Ishikawa (cell line): ENCODE measurements around the gene APLF.

ENCODE experiments used
- CEBPB ChIP-seq: IDR thresholded peaks from 2 replicates; pipeline ENCODE4 v1.6.1; 2012
- CREB1 ChIP-seq: IDR thresholded peaks from 2 replicates; pipeline ENCODE4 v1.6.1; 2012; ENCODE audit warnings: low read depth
- EGR1 ChIP-seq: IDR thresholded peaks from 2 replicates; pipeline ENCODE4 v1.6.1; 2012
- EP300 ChIP-seq: IDR thresholded peaks from 2 replicates; pipeline ENCODE4 v1.6.1; 2012; ENCODE audit warnings: borderline replicate concordance
- FOXM1 ChIP-seq: IDR thresholded peaks from 2 replicates; pipeline ENCODE4 v1.6.1; 2012; ENCODE audit warnings: low read depth, borderline replicate concordance
- NFIC ChIP-seq: IDR thresholded peaks from 2 replicates; pipeline ENCODE4 v1.6.1; 2012
- RAD21 ChIP-seq: IDR thresholded peaks from 2 replicates; pipeline ENCODE4 v1.6.1; 2012; ENCODE audit warnings: low read depth
- TAF1 ChIP-seq: IDR thresholded peaks from 2 replicates; pipeline ENCODE4 v1.6.1; 2012; ENCODE audit warnings: low read depth, mild to moderate bottlenecking
- TCF12 ChIP-seq: IDR thresholded peaks from 2 replicates; pipeline ENCODE4 v1.6.1; 2012; ENCODE audit warnings: low read depth
- TEAD4 ChIP-seq: IDR thresholded peaks from 2 replicates; pipeline ENCODE4 v1.6.1; 2012
- YY1 ChIP-seq: IDR thresholded peaks from 2 replicates; pipeline ENCODE4 v1.6.1; 2012; ENCODE audit warnings: low read depth
- ZBTB7A ChIP-seq: IDR thresholded peaks from 2 replicates; pipeline ENCODE4 v1.6.1; 2012; ENCODE audit warnings: low read depth
- TF ChIP-seq, protein P1 (sequence below): IDR thresholded peaks from 2 replicates; pipeline ENCODE4 v1.6.1; 2012
- TF ChIP-seq, protein P2 (sequence below): IDR thresholded peaks from 2 replicates; pipeline ENCODE4 v1.6.1; 2012; ENCODE audit warnings: low read depth, mild to moderate bottlenecking
- TF ChIP-seq, protein P3 (sequence below): IDR thresholded peaks from 2 replicates; pipeline ENCODE4 v1.6.1; 2012

Gene APLF

DNA sequence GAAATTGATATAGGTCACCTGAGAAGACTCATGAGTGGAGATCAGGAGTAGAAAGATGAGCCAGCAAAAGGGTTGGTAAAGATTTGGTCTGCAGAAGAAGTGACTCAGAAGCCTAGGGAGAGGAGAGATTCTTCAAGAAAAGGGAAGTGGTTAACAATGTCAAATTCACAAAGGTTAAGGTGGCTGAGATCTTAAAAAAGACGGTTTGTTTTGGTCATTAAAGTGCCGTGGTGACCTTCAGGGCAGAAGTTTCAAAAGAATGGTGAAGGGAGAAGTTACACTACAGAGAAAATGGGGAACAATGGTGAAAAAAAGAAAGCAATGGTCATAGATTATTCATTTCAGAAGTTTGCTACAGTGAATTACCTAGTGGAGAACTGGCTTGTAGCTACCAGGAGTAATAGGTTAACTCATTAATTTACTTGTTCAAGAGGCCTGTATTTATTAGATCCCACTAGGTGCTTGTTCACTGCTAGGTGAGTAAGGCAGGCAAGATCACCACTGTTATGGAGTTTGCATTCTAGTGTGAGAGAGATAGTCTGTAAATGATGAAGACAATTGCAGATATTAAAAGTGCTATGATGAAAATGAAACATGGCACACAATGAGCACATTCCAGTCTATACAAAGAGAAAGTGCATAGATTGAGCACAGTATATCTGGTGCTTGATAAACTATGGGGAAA lies 43.3 kb upstream of the APLF start:
- TF ChIP-seq RAD21 (no peak), NFIC (no peak)
- TF ChIP-seq, protein P1, sequence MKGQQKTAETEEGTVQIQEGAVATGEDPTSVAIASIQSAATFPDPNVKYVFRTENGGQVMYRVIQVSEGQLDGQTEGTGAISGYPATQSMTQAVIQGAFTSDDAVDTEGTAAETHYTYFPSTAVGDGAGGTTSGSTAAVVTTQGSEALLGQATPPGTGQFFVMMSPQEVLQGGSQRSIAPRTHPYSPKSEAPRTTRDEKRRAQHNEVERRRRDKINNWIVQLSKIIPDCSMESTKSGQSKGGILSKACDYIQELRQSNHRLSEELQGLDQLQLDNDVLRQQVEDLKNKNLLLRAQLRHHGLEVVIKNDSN = no peak

DNA sequence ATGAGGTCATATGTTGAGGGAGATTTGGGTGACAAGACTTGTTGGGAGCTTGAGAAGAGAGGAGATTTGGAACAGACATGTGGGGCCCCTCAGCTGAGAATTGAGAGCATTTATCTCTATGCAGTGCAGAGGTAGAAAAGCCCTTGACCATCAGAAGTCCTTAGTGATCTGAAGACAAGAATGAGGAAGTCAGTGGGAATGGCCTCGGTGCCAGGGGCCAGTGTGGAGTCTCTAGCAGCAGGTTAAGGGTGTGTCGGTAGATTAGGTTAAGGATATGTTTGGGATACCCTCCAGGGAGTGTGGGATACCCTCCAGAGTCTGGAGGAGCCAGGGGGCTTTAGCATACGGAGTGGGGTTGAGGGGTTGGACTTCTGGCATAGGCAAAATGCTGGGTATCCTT lies 41.9 kb upstream of the APLF start:
- TF ChIP-seq EP300 (no peak), NFIC (no peak), RAD21 (no peak), TEAD4 (no peak), YY1 (no peak), CEBPB (no peak), TAF1 (no peak), EGR1 (no peak), FOXM1 (no peak), TCF12 (no peak), CREB1 (no peak), ZBTB7A (no peak)
- TF ChIP-seq, protein P2, sequence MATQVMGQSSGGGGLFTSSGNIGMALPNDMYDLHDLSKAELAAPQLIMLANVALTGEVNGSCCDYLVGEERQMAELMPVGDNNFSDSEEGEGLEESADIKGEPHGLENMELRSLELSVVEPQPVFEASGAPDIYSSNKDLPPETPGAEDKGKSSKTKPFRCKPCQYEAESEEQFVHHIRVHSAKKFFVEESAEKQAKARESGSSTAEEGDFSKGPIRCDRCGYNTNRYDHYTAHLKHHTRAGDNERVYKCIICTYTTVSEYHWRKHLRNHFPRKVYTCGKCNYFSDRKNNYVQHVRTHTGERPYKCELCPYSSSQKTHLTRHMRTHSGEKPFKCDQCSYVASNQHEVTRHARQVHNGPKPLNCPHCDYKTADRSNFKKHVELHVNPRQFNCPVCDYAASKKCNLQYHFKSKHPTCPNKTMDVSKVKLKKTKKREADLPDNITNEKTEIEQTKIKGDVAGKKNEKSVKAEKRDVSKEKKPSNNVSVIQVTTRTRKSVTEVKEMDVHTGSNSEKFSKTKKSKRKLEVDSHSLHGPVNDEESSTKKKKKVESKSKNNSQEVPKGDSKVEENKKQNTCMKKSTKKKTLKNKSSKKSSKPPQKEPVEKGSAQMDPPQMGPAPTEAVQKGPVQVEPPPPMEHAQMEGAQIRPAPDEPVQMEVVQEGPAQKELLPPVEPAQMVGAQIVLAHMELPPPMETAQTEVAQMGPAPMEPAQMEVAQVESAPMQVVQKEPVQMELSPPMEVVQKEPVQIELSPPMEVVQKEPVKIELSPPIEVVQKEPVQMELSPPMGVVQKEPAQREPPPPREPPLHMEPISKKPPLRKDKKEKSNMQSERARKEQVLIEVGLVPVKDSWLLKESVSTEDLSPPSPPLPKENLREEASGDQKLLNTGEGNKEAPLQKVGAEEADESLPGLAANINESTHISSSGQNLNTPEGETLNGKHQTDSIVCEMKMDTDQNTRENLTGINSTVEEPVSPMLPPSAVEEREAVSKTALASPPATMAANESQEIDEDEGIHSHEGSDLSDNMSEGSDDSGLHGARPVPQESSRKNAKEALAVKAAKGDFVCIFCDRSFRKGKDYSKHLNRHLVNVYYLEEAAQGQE = no peak
- TF ChIP-seq, protein P1 = no peak
- TF ChIP-seq, protein P3, sequence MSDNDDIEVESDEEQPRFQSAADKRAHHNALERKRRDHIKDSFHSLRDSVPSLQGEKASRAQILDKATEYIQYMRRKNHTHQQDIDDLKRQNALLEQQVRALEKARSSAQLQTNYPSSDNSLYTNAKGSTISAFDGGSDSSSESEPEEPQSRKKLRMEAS = no peak

DNA sequence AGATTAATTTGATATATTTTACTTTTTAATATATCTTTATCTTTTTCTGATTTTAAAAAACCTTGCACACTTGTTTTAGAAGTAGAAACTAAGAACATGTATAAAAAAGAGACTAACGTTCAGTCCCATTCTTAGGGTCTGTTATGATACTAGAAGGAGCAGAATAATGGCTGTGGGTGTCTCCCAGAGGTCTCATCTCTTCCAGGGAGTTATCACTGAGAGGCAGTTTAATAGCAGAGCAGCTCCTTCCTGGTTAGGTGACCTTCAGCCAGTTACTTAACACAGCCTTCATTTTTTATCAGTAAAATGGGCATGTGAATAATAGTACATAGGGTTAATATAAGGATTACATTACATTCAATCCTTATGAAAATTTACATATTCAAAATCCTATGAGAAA lies 40.9 kb upstream of the APLF start:
- TF ChIP-seq TAF1 (no peak), ZBTB7A (no peak), EP300 (no peak), EGR1 (no peak), RAD21 (no peak), NFIC (no peak), FOXM1 (no peak), CEBPB (no peak), CREB1 (no peak), TCF12 (no peak), YY1 (no peak), TEAD4 (no peak)
- TF ChIP-seq, protein P2 = no peak
- TF ChIP-seq, protein P3 = no peak
- TF ChIP-seq, protein P1 = no peak

DNA sequence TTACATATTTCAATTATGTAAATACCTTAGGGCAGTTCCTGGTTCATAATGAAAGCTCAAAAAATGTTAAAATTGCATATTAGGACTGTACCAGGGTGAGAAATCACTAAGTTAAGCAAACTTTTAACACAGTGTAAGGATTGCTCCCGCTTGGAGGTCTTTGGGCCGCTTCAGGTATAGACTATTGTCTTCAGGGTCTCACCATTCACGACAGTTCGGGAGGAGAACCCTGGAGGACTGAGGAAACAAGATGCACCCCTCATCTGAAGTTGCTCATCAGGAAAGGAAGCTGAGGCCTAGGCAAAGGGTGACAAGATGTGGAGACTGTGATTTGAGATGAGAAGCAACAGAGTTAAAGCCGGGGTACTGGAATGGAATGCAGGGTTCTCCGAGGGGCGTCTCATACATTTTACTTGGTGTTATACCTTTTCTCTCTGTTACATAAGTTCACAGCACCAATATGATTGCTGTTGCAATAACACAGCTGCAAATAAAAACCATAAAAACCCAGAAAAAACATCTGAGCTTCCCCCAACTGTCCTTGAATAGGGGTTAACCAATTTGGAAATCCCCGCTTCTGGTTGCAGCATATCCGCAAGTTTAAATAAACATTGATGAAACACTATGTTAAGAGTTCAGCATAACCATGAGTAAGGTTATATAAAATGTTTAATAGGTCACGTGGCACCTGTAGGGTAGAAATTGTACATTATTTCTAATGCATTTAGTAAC lies 40.4 kb upstream of the APLF start:
- TF ChIP-seq, protein P3 = no peak
- no peak for TF ChIP-seq RAD21
- no peak for TF ChIP-seq CREB1
- no peak for TF ChIP-seq YY1
- TF ChIP-seq CEBPB = no peak
- TF ChIP-seq FOXM1 = no peak
- TF ChIP-seq ZBTB7A = no peak
- no peak for TF ChIP-seq EGR1
- no peak for TF ChIP-seq TEAD4
- no peak for TF ChIP-seq NFIC

DNA sequence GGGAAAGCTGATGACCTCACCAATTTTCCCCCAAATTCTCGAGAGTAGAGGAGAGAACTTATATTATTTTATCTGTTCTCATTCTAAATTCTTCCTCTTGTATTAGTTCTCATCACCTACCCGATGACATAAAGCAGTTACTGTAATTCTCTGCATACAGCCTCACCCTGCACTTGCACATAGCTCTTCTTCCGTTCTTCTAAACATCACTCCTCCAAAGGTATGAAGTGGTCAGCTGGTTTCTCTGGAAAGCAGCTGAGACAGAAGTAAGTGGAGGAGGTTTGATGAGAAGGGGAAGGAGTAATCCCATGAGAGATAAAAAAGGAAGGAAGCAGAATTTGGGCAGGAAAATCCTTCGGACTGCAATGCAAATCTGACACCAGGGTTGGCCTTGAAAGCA lies 39.3 kb upstream of the APLF start:
- TF ChIP-seq, protein P2 = no peak
- TF ChIP-seq EGR1 (no peak), YY1 (no peak), ZBTB7A (no peak), CREB1 (no peak), CEBPB (no peak), TCF12 (no peak), NFIC (no peak)
- TF ChIP-seq, protein P1 = no peak
- TF ChIP-seq, protein P3 = no peak
